Measurements from ENCODE around the gene HJV.

Gene HJV

GRCh38 chr1:145992502-145992936, 29.0 kb downstream of the HJV start:
- DNase-seq = no peak

GRCh38 chr1:145991735-145992412, 29.7 kb downstream of the HJV start:
- DNase-seq = no peak

GRCh38 chr1:145990249-145990855, 31.2 kb downstream of the HJV start:
- no peak for DNase-seq

- DNase-seq = no peak
Measured at GRCh38 chr1:145988773-145989172, 32.8 kb downstream of the HJV start.

GRCh38 chr1:145987926-145988325, 33.6 kb downstream of the HJV start:
- DNase-seq = no peak

- DNase-seq = no peak
Measured at GRCh38 chr1:145986551-145986950, 35.0 kb downstream of the HJV start.

GRCh38 chr1:145985502-145986439, 35.8 kb downstream of the HJV start:
- peak in 1 of 2 experiments; percentile 41 for DNase-seq

- no peak for DNase-seq
Measured at GRCh38 chr1:145985129-145985501, 36.4 kb downstream of the HJV start.

GRCh38 chr1:145983960-145984830, 37.3 kb downstream of the HJV start:
- no peak for DNase-seq

- DNase-seq = no peak
Measured at GRCh38 chr1:145983206-145983675, 38.3 kb downstream of the HJV start.

GRCh38 chr1:145982010-145982723, 39.4 kb downstream of the HJV start:
- DNase-seq = no peak

- no peak for DNase-seq
Measured at GRCh38 chr1:145980457-145980994, 41.0 kb downstream of the HJV start.

GRCh38 chr1:145979746-145980456, 41.6 kb downstream of the HJV start:
- no peak for DNase-seq

GRCh38 chr1:145978854-145979745, 42.4 kb downstream of the HJV start:
- peak; percentile 90 to 93 for DNase-seq

GRCh38 chr1:145978471-145978853, 43.1 kb downstream of the HJV start:
- no peak for DNase-seq

GRCh38 chr1:145977486-145978470, 43.8 kb downstream of the HJV start:
- DNase-seq = peak; percentile 16 to 70

GRCh38 chr1:145977016-145977415, 44.5 kb downstream of the HJV start:
- DNase-seq = no peak

- no peak for DNase-seq
Measured at GRCh38 chr1:145975216-145975615, 46.3 kb downstream of the HJV start.

Data from SW 1271 (cell line).